GM12878 (cell line): ENCODE measurements around the gene CCDC107. TPM values are rescaled to one million over a fixed set of nuclear protein-coding genes. Genes with fewer than 3 reads are reported as not detected.

Experiments
- BACH1 ChIP-seq: fragments of 450-650 bp; IDR thresholded peaks from 2 replicates; pipeline ENCODE4 v1.6.1; 2017; ENCODE audit warnings: mild to moderate bottlenecking, borderline replicate concordance
- BCL11A ChIP-seq: IDR thresholded peaks from 2 replicates; pipeline ENCODE4 v1.6.1; 2011; ENCODE audit warnings: low read depth, low read length
- SIX5 ChIP-seq: IDR thresholded peaks from 2 replicates; pipeline ENCODE4 v1.6.1; 2011; ENCODE audit warnings: mild to moderate bottlenecking, low read depth, low read length, moderate library complexity; ENCODE audit not compliant: severe bottlenecking
- polyA plus RNA-seq, 11 experiments: library from polyadenylated mRNA; depleted of rRNA in 4 of 11; unstranded in 6 of 11; stranded (reverse) in 5 of 11; fragments of >200 nt; fragmentation: Nextera tagmentation in 4 of 11; fragmentation: Illumina TruSeq in 1 of 11; extraction: Ambion mirVana in 4 of 11; extraction: Trizol in 1 of 11; gene quantifications; 1 replicate in 1 of 11; 2 replicates in 10 of 11; pipeline versions ENCODE4 v1.2.1 to v1.2.3, GENCODE V29; 2011 to 2016; ENCODE audit warnings: inconsistent platforms in 2 of 11, missing spikeins in 2 of 11, low read depth in 1 of 11
- total RNA-seq, 4 experiments: library from RNA; depleted of rRNA in 3 of 4; stranded (reverse); fragments of >200 nt in 3 of 4; fragmentation: Illumina TruSeq in 1 of 4; extraction: Trizol in 1 of 4; gene quantifications; 2 replicates each; pipeline versions ENCODE4 v1.2.1 to v1.2.3, GENCODE V29; 2013 to 2021
- TF ChIP-seq, protein P1 (sequence below): fragments of 450-650 bp; IDR thresholded peaks from 2 replicates; pipeline ENCODE4 v1.6.1; 2018; ENCODE audit warnings: borderline replicate concordance, mild to moderate bottlenecking; ENCODE audit not compliant: partially characterized antibody
- TF ChIP-seq, protein P2 (sequence below): fragments of 450-650 bp; IDR thresholded peaks from 2 replicates; pipeline ENCODE4 v1.6.1; 2016; ENCODE audit warnings: mild to moderate bottlenecking
- TF ChIP-seq, protein P3 (sequence below): IDR thresholded peaks from 2 replicates; pipeline ENCODE4 v1.6.1; 2011; ENCODE audit warnings: borderline replicate concordance, low read depth, mild to moderate bottlenecking, moderate library complexity, low read length; ENCODE audit not compliant: insufficient read depth, poor library complexity, severe bottlenecking
- TF ChIP-seq, protein P4 (sequence below): IDR thresholded peaks from 2 replicates; pipeline ENCODE4 v1.6.1; 2012; ENCODE audit warnings: low read length, inconsistent platforms

Gene CCDC107
- total and polyA plus RNA-seq, 10 of the 15 experiments (the other 5 are each of a cell fraction or from before 2014, with no cell fraction given): 0.19 to 18.3 (median 10.6) TPM

DNA sequence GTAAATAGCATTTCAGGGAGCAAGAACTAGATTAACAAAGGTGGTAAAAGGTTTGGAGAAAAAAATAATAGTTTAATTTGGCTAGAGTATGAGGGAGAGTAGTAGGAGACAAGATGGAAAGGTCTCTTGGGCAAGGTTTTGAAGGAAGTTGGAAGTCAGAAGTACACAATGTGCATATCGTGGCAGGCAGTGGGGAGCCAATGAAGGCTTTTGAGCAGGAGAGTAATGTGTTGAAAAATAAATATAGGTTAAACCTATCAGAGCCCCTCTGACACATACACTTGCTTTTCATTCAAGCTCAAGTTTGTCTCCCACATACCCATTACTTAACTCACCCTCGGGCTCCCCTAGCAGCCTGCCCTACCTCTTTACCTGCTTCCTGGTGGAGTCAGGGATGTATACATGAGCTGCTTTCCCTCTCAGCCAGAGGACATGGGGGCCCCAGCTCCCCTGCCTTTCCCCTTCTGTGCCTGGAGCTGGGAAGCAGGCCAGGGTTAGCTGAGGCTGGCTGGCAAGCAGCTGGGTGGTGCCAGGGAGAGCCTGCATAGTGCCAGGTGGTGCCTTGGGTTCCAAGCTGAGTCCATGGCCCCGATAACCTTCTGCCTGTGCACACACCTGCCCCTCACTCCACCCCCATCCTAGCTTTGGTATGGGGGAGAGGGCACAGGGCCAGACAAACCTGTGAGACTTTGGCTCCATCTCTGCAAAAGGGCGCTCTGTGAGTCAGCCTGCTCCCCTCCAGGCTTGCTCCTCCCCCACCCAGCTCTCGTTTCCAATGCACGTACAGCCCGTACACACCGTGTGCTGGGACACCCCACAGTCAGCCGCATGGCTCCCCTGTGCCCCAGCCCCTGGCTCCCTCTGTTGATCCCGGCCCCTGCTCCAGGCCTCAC lies 15.3 kb downstream of the CCDC107 start, which contains the start of gene CA9 (continued):
- TF ChIP-seq, protein P1, sequence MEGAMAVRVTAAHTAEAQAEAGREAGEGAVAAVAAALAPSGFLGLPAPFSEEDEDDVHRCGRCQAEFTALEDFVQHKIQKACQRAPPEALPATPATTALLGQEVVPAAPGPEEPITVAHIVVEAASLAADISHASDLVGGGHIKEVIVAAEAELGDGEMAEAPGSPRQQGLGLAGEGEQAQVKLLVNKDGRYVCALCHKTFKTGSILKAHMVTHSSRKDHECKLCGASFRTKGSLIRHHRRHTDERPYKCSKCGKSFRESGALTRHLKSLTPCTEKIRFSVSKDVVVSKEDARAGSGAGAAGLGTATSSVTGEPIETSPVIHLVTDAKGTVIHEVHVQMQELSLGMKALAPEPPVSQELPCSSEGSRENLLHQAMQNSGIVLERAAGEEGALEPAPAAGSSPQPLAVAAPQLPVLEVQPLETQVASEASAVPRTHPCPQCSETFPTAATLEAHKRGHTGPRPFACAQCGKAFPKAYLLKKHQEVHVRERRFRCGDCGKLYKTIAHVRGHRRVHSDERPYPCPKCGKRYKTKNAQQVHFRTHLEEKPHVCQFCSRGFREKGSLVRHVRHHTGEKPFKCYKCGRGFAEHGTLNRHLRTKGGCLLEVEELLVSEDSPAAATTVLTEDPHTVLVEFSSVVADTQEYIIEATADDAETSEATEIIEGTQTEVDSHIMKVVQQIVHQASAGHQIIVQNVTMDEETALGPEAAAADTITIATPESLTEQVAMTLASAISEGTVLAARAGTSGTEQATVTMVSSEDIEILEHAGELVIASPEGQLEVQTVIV: no peak
- TF ChIP-seq, protein P2, sequence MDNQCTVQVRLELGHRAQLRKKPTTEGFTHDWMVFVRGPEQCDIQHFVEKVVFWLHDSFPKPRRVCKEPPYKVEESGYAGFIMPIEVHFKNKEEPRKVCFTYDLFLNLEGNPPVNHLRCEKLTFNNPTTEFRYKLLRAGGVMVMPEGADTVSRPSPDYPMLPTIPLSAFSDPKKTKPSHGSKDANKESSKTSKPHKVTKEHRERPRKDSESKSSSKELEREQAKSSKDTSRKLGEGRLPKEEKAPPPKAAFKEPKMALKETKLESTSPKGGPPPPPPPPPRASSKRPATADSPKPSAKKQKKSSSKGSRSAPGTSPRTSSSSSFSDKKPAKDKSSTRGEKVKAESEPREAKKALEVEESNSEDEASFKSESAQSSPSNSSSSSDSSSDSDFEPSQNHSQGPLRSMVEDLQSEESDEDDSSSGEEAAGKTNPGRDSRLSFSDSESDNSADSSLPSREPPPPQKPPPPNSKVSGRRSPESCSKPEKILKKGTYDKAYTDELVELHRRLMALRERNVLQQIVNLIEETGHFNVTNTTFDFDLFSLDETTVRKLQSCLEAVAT: no peak
- TF ChIP-seq, protein P3, sequence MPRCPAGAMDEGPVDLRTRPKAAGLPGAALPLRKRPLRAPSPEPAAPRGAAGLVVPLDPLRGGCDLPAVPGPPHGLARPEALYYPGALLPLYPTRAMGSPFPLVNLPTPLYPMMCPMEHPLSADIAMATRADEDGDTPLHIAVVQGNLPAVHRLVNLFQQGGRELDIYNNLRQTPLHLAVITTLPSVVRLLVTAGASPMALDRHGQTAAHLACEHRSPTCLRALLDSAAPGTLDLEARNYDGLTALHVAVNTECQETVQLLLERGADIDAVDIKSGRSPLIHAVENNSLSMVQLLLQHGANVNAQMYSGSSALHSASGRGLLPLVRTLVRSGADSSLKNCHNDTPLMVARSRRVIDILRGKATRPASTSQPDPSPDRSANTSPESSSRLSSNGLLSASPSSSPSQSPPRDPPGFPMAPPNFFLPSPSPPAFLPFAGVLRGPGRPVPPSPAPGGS: no peak
- TF ChIP-seq BCL11A (no peak), SIX5 (no peak), BACH1 (no peak)
- TF ChIP-seq, protein P4, sequence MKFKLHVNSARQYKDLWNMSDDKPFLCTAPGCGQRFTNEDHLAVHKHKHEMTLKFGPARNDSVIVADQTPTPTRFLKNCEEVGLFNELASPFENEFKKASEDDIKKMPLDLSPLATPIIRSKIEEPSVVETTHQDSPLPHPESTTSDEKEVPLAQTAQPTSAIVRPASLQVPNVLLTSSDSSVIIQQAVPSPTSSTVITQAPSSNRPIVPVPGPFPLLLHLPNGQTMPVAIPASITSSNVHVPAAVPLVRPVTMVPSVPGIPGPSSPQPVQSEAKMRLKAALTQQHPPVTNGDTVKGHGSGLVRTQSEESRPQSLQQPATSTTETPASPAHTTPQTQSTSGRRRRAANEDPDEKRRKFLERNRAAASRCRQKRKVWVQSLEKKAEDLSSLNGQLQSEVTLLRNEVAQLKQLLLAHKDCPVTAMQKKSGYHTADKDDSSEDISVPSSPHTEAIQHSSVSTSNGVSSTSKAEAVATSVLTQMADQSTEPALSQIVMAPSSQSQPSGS: no peak
- TF ChIP-seq, all 136 proteins: peak for 0
